ENCODE data around the gene CDH23.

CDH23 gene

GRCh38 chr10:71820966-71821365 is 424.2 kb downstream of the CDH23 start:
- TF ChIP-seq, protein P1, sequence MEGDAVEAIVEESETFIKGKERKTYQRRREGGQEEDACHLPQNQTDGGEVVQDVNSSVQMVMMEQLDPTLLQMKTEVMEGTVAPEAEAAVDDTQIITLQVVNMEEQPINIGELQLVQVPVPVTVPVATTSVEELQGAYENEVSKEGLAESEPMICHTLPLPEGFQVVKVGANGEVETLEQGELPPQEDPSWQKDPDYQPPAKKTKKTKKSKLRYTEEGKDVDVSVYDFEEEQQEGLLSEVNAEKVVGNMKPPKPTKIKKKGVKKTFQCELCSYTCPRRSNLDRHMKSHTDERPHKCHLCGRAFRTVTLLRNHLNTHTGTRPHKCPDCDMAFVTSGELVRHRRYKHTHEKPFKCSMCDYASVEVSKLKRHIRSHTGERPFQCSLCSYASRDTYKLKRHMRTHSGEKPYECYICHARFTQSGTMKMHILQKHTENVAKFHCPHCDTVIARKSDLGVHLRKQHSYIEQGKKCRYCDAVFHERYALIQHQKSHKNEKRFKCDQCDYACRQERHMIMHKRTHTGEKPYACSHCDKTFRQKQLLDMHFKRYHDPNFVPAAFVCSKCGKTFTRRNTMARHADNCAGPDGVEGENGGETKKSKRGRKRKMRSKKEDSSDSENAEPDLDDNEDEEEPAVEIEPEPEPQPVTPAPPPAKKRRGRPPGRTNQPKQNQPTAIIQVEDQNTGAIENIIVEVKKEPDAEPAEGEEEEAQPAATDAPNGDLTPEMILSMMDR (conservative IDR thresholded peaks at IDR 0.05; ENCODE audit: low read depth) = no peak
- ChIA-PET CTCF (interaction anchor here (1.1 kb wide), 1 partner anchor 75 kb away, joined by 3 read pairs; no protein-coding TSS in a partner anchor), POLR2A (ENCODE audit: low non-redundant PET) (no interaction called here)
- no peak overlapping the region for H3K27ac ChIP-seq
- no peak for DNase-seq (ENCODE audit: low spot score)

- TF ChIP-seq, protein P1 (conservative IDR thresholded peaks at IDR 0.05; ENCODE audit: low read depth) = no peak
- no peak overlapping the region for H3K27ac ChIP-seq
- ChIA-PET POLR2A (ENCODE audit: low non-redundant PET) (interaction anchor here (0.6 kb wide), 1 partner anchor 10 kb away, joined by 3 read pairs; no protein-coding TSS in a partner anchor), CTCF (interaction anchor here (0.7 to 1.2 kb wide), 2 partner anchors 10 to 18 kb away, joined by 3 to 6 read pairs; no protein-coding TSS in a partner anchor)
- no peak for DNase-seq (ENCODE audit: low spot score)
Observed at GRCh38 chr10:71821909-71822763, 425.4 kb downstream of the CDH23 start.

DNA sequence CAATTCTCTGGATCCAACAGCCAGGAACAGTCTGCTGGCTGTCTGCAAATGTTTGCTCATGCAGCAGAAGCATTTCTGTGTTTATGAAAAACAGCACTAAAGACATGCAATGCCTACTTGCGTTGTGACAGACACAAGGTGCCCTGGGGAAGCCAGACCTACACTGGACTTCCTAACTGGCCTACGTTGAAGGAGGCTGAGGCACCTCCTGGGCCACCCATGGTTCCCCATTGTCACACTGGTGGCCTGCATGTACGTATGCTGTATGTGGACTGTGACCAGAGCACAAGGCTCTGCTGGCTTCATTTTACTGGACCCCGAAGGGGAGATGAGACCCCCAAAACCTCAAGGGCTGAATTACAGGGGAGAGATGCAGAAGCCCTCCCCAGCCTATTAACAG is 426.6 kb downstream of the CDH23 start:
- no peak overlapping the region for H3K27ac ChIP-seq
- TF ChIP-seq, protein P1 (conservative IDR thresholded peaks at IDR 0.05; ENCODE audit: low read depth) = no peak
- DNase-seq (ENCODE audit: low spot score) = no peak
- ChIA-PET CTCF (interaction anchor here (2.3 kb wide), 1 partner anchor 73 kb away, joined by 9 read pairs; no protein-coding TSS in a partner anchor), POLR2A (ENCODE audit: low non-redundant PET) (no interaction called here)

- TF ChIP-seq, protein P1 (conservative IDR thresholded peaks at IDR 0.05; ENCODE audit: low read depth) = no peak
- no peak for DNase-seq (ENCODE audit: low spot score)
- H3K27ac ChIP-seq = no peak overlapping the region
- ChIA-PET POLR2A (ENCODE audit: low non-redundant PET) (no interaction called here), CTCF (interaction anchor here (0.7 to 2.3 kb wide), 2 partner anchors 12 to 72 kb away, joined by 3 to 9 read pairs; no protein-coding TSS in a partner anchor)
Observed at GRCh38 chr10:71824333-71824732, 427.6 kb downstream of the CDH23 start.

GRCh38 chr10:71825217-71825616 is 428.5 kb downstream of the CDH23 start:
- CTCF ChIA-PET = interaction anchor here (2.3 kb wide), 1 partner anchor 71 kb away, joined by 9 read pairs; no protein-coding TSS in a partner anchor
- no peak for DNase-seq (ENCODE audit: low spot score)

GRCh38 chr10:71827852-71828251 is 431.1 kb downstream of the CDH23 start:
- TF ChIP-seq, protein P1 (conservative IDR thresholded peaks at IDR 0.05; ENCODE audit: low read depth) = no peak
- DNase-seq (ENCODE audit: low spot score) = no peak
- POLR2A ChIA-PET (ENCODE audit: low non-redundant PET) = interaction anchor here (0.6 to 0.7 kb wide), 3 partner anchors 24 to 56 kb away, joined by 3 to 9 read pairs (median 4); no protein-coding TSS in a partner anchor
- H3K27ac ChIP-seq = no peak overlapping the region; the same call in 1 of the 2 replicates
- CTCF ChIA-PET = interaction anchor here (3.3 kb wide), 1 partner anchor 69 kb away, joined by 15 read pairs; no protein-coding TSS in a partner anchor

More at GRCh38 chr10:71825217-71825616, 428.5 kb downstream of the CDH23 start:
- POLR2A ChIA-PET (ENCODE audit: low non-redundant PET) = no interaction called here
- TF ChIP-seq, protein P1 (conservative IDR thresholded peaks at IDR 0.05; ENCODE audit: low read depth) = no peak
- peak overlapping the region; percentile 8; the same call in 1 of the 2 replicates for H3K27ac ChIP-seq

Data from RWPE1 (cell line).